Measurements from ENCODE around the gene HOXB2.

HOXB2 gene

DNA sequence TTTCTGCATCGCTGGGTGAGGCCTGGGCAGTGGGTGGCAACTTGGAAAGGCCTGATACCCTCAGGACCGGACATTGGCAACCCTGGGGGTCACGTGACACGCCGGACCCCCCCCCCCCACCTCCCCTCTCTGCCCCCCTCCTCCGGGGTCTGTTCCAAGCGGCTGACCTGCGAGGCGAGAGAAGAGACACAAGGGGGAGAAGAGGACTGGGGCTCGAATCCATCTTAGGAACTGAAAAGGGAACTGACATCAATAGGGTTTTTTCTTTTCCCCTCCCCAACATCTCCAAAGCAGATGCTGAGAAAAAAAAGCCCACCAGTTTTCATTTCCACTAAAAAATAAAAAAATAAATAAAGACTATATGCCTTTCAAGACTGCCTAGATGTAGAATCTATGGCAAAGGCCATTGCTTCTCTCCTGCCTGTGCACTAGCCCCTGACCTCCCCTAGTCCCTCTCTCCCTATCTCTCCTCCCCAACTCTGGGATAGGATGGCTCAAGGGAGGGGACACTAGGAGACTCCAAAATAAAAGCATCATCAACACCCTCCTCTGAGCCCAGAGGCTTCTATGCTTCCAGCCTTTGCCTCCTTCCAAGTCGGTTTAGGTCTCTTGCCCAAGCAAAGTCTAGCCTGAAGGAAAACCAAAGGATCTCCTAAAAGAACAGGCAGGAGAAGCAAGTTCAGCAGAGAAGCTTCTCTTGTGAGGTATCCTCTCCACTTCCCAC is 7.7 kb upstream of the HOXB2 start:
- DNase-seq (ENCODE audit: low spot score) = no peak

DNA sequence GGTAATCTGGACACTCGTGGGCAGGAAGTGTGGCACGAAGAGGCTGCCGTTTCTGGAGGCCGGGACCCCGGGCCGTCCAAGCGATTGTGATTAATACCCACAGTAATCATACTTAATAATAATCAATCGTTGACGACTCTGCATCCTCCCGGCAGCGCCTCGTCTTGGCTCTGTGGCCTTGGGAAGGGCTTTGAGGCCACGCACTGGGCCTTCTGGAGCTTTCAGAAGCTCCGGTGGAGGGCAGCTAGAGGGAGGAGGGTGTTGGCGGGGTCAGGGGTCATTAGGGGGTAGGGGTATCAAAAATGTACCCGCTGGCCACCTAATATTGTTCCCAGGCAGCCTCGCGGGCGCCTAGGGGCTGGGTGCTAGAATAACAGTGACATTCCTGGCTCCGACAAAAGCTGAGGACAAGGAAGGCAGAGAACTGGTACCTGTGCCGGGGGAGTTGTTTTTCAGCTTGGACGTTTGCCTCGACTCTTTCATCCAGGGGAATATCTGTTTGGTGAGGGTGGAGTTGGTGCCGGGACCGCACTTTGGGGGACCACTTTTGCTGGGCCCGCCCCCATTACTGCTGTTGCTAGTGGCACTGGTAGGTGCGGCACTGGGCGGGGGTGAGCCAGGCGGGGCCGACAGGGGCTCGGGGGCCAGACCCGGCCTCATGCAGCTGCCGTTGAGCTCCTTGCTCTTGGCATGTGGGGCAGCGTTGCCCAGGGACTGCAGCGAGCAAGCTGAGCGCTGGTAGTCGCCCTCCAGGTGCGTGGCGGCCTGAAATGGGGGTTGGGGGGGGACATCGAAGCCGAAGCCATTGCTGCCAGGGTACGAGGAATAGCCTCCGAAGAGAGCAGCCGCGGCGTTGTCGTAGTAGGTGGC is 6.9 kb upstream of the HOXB2 start:
- no peak for DNase-seq (ENCODE audit: low spot score)

DNA sequence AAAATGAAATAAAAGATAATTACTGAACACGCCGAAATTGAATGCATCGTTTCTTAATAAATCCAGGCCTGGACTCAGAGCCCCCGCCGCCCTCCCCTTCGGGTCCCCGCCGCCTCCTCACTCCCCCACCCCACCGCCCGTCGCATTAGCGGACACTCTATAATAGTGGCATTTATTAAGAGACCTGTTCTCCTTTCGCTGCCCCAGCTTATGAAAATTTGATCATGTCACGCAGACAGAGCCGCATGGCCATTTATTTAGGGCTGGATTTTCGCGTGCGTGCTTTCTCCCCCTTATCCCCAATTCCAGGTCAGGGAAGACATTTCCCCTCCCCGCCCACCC is 6.3 kb upstream of the HOXB2 start:
- no peak for DNase-seq (ENCODE audit: low spot score)

DNA sequence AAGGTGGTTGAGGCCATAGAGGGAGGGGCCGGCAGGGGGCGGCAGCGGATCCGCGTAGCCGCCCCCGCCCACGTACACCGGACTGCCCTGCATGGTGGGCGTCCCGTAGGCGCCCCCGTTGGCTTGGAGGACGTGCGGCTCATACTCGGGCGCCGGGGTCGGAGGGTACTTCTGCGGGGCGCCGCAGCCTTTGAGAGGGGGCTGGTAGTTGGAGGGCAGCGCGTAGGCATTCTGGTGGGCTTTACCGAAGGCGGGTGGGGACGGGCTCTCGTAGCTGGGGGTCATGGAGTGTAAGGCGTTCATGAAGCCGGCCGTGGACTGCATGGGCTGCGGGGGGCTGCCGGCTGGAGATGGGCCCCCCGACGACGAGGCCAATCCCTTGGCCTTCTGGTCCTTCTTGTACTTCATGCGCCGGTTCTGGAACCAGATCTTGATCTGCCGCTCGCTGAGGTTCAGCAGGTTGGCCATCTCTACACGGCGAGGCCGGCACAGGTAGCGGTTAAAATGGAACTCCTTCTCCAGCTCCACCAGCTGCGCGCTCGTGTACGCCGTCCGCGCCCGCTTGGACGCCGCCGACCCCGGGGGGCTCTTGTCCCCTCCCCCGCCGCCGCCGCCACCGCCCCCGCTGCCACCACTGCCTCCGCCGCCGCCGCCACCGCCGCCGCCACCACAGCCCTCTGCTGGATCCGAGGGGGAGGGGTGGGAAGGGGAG is 5.7 kb upstream of the HOXB2 start:
- DNase-seq (ENCODE audit: low spot score) = no peak

DNA sequence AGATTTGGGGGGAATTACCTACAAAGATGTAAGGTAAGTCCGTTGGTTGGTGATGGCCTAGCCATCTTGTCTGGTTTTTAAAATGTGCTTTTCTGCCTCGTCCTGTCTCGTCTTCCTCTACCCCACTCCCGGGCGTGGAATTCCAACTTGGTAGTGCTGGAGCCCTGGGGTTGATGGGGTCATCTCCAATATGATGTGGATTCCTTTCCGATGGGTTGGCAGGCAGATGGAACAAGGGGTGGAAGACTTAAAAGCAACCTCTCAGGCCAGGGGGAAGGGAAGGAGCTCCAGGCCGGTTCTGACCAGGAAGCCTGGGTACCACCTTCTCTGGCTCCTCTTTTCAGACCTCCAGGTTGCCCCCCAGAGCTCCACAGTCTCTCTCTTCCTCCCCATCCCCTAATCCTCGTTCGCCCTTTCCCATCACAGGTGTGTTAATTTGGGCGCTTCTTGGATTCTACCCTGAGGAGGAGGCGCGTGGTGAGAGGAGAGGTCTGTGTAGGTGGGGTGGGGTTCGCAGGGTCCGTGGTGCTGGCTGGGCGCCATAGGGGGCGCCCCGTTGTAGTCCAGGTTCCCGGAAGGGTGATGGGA is 5.1 kb upstream of the HOXB2 start:
- no peak for DNase-seq (ENCODE audit: low spot score)

DNA sequence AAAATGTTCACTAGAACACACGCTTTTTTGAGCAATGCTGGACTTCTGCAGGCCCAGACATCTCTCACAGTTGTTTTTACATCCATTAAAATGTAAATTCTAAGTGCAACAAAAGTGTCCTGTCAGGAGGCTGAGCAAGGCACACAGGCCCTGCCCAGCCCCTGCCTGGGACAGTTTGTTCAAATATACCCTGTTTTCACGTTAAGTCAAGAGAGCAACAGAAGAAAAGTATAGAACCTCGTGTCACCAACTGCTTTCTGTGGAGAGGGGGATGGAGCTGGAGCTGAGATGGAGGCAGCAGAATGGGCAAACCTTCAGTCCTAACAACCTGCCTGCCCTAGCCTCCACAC is 4.3 kb upstream of the HOXB2 start:
- no peak for DNase-seq (ENCODE audit: low spot score)

DNA sequence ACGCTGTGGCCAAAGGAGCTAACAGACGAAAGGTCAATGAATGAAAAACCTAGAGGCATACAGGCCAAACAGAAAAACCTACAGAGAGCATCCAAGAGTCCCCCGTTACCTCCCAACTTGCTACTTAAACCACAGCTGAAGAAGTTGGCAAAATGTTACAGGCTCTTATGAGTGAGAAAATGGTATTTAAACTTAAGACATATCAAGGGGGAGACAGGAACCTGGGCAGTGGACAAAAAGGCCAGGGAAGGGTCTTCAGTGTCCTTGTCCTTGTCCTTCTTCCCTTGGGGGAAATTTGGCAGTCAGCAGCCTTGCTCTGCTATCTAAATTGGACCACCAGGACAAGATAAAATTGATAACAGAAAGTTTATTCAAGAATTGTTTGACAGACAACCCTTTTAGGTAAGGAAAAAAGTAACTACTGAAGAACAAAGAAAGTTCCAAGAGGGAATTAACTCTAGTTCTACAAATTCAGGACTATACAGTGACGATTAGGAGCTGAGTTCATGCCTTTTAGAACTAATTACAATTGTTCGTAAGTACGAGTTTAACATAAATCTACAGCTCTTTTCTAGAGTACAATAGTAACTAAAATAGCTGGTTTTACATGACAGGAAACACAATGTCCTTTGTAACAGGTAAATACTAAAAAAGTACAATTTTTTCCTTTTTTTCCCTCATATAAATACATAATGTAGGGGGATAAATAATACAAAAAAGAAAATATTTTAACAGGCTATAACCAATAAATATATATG is 3.8 kb upstream of the HOXB2 start:
- DNase-seq (ENCODE audit: low spot score) = no peak

DNA sequence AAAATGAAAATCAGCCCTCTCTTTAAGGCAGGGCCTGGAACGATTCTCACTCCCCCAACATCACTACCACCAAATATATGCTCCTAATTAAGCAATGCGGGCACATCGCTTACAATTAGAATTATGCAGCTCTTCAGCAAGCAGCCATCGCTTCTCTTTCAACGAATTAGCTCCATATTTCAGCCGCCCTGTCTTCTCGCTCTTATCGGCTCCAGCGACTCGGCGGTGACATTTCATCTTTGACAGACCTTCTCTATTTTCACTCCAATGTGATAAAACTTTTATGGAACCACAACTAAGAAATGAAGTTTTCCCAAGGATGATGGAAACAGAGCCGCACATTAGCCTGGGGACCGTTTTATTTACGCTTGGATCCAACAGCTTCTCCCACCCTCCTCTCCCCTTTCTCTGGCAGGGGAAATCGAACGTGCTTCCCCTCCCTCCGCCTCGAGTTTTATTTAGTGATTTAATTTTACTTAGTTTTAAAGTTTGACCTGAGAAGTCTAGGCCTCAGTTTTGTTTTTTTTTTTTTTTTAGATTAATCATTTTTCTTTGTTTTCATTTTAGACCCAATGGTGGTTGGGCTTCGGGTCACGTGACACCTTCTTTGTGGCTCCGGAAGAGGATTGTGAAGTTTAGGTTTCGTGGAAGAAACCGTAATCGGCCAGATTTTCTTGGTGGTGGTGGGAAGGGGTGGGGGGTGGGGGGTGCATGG is 3.1 kb upstream of the HOXB2 start:
- DNase-seq (ENCODE audit: low spot score) = no peak

DNA sequence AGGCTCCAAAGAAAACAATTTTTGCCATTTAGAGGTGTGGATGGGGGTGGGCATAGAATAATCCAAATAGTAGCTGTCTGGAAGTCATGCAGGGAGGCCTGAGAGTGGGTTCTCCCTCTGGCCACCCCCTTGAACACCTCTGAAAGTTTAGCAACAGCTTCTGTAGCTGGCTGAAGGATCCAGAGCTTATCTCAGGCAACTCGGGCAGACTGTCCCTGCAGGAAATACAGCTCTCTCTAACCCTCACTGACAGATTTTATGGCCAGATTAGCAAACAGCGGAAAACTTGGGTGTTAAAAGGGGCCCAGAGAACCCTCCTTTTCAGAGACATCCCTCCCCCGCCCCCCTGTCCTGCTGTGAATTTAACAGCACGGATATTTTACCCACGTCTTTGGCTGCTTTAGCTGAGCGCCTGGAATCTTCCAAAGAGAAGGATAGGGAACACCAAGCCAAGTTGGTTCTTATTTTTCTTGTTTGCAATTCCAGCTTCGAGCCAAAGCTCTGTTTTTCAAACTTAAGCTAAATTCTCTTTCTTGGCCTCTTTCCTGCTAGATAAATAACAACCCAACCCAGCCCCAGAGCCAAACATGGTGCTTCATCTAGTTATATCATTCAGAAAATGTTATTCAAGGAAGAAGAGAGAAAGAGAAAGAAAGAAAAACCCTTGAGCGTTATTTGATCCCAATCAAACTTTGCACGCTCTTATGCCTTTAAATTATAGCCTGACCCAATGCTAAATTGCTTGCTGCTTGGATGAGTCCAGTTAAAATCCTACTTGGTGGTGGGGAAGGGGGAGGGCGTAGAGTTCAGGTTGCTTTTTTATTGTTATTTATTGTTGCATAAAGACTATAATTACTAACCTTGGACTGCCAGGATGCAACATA is 2.3 kb upstream of the HOXB2 start:
- no peak for DNase-seq (ENCODE audit: low spot score)

DNA sequence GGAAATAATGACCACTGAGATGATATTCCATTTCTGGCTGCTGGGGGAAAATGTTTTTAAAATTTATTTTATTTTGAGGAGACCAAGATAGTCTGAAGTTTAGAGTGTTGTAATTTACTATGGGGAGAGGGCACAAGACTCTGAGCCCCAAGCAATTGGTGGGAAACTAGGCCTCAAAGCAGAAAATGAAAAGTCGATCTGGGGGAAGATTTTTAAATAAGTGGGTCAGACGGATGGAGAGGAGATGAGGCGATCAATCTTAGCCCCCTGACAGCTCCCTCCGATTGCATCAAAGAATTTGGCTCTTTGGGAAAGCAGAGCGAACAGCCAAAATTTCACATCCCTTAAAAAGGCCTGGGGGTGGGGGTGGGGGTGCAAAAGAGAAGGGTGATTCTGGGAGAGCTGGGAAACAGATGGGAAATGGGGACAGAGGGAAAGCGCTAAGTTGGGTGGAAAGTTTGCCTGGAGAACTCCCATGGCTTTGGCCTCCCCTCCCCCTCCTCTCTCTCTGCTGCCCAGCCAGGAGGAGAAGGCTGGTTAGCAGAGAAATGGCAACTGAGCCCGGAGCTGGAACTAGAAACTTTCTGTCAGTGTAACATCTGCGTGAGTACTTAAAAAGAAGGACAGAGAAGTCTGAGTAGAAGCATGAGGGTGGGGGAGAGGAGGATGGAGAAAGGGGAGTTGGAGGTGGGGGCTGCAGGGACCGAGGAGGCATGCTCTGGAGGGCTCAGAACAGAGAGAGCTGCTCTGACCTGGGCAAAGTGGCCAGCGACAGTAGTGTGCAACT is 1.4 kb upstream of the HOXB2 start:
- DNase-seq (ENCODE audit: low spot score) = no peak

DNA sequence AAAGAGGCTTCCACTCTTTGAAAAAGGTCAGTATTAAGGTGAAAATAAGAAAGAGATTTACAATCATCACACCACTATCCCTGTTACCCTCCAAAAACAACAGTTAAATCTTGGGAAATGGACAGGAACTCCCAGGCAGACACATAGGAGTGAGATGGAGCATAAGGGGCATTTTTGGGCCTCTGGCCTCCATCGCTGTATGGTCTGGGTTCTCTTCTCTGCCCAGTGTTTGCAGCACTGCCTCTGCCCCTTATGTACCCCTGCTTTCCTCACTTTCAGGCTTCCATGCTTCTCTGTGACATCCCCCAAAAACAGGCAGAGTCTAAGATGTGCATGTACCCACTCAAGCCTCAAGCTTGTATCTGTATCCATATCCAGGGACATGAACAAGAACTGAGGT is 630 bp upstream of the HOXB2 start:
- no peak for DNase-seq (ENCODE audit: low spot score)

DNA sequence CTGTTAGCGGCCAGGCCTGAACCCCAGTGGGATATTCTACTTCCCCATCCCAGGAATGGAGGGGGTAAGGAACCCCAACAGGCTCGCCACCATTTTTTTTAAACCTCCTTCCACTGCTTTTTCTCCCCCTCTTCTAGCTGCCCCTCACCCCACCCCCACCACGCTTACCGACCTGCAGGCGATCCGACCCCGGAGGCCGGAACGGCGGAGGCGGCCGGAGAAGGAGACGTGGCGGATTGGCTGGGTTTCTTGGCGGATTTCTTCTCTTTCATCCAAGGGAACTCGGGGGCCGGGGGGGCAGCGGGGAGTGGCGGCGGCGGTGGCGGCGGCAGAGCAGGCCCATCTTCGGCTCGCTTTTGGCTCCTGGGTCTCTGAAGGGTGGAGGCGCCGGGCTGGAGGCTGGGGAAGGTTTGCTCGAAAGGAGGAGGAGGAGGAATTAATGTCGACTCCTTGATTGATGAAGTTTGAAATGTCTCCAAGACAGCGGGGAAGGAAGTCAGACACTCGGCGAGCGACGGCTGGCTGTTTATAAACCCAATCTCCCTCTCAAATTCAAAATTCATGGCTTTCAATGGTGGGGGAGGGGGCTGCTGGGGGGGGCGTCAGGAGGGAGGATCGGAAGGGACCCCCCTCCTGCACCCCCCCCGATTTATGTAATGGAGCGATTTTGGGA is 424 bp downstream of the HOXB2 start:
- DNase-seq (ENCODE audit: low spot score) = no peak

DNA sequence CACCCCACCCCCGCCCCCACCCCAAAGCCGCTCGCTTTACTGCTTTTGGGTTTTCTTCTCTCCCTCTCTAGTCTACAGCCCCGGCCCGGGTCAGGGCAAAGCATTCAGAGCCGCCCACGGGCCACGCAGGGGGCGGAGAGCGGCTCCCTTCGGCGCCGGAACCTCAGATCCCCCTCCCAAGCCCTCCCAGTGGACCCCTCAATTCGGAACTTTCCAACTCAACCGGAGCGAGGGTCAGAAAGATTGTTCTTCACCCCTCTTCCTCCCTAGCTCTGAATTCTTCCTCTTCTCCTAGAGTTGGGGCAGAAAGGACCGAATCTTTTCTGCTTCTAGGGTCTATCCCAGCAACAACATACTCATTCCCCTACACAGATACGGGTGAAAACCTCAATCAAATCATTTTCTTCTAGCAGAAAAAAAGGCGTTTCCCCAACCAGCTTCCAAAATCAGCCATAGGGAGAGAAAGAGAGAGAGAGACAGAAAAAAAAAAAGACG is 1.0 kb downstream of the HOXB2 start:
- DNase-seq (ENCODE audit: low spot score) = no peak

DNA sequence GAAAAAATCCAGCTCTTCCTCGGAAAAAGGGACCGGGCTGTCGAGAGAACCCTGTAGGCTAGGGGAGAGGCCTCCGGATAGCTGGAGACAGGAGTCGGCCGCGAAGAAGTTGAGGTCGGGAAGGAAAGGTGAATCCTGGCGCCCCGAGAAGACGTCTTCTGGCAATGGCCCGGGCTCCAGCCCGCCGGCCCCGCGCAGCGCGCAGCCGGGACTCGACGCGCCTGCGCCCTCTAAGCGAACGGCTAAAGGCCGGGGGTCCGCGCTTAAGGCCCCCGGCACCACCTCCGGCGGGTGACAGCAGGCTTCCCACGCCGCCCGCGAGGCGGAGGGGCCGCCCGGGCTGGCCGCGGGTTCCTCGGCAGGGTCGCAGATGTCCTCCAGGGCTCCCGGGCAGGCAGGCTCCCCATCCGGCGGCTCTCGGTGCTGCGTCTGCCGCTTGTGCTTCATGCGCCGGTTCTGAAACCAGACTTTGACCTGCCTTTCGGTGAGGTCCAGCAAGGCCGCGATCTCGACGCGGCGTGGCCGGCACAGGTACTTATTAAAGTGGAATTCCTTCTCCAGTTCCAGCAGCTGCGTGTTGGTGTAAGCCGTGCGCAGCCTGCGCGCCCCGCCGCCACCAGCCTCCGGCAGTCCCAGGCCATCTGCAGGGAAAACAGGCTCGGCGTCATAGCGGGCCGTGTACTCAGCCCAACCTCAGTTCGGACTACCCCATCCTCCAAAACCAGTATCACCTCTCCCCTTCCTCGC is 1.6 kb downstream of the HOXB2 start:
- DNase-seq (ENCODE audit: low spot score) = peak; percentile 12

DNA sequence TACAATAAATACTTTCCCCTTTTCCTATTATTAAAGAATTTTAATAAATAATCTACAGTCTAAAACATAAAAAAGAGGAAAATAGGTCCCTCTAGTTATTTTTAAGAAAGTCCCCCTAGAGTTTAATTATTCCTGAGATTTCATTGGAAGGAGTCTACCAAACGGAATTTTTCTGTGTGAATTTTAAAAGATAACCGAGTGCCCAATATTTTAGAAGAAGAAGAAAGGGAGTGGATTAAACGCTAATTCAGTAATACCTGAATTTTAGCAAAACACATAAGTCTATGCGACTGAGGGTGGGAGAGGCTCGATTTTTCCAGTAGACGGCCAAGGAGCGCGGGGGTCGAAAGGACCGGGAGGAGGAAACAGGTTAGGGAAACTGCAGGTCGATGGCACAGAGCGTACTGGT is 2.2 kb downstream of the HOXB2 start:
- no peak for DNase-seq (ENCODE audit: low spot score)

DNA sequence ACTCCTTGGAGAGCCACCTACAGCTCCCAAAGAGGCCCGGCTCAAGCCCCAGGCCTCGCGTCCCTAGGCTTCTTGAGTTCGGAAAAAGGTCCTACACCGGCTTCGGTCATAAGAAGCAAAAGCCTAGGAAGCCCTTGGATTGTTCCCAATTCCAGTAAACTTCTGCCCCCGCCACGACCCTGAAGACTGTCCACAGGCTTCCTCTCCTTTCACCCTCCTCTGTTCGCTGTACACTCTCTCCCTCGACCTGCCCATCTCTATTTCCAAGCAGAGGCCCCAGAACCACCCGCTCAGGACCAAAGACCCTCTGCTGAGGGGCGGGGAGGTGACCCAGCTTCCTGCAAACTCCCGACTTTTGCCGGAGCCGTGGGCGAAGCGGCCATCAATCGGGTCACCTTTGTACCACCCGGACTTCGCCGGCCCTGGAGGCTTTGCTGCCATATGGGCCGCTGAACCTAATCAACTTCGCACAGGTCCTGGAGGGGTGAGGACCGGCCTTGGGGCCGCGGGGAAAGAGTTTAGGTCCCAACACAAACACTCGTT is 2.7 kb downstream of the HOXB2 start:
- DNase-seq (ENCODE audit: low spot score) = no peak

DNA sequence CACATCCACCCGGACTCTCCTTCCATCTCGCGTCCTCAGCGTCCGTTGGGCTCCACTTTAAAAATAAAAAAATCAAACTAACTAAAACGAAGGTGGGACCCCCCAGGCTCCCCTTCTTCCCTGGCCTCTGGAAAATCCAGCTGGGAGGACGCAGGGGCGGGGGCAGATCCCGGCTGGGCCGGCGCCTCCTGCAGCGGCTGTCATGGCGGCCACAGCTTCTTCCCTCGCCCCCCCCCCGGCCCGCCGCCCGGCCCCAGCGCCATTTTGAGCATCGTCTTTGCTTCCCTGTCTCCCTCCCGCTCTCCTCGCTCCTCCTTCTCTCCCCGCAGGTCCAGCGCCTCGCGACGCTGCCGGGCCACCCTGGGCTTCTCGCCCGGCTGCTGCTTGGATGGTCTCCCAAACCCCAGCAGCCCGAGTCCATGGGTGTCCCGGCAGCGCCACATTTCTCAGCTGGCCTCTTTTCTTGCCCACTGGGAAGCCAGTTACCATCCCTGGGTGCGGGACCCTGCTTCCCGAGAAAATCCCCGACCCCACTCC is 3.3 kb downstream of the HOXB2 start:
- DNase-seq (ENCODE audit: low spot score) = no peak
